Adipose tissue (tissue), 3 donors: ENCODE results near the gene SBK1. TPM values are rescaled to one million over a fixed set of nuclear protein-coding genes. Genes with fewer than 3 reads are reported as not detected.

ENCODE experiments used
- H3K27ac ChIP-seq: one replicate; pipeline ENCODE4 v1.5.1; 2013; ENCODE audit warnings: low read depth, low read length
- WGBS, 3 donors: extraction: QIAGEN DNeasy Blood & Tissue Kit; methylation state at CpG; one replicate each; pipeline ENCODE4 v1.1.7; 2013; 5-methylcytosine and 5-hydroxymethylcytosine counted together
- polyA plus RNA-seq, 3 donors: library from polyadenylated mRNA; stranded (reverse); fragments of 200-250 nt; gene quantifications; one replicate each; pipeline ENCODE4 v1.2.3, GENCODE V29; 2013
- donor health status: healthy with polysubstance abuse.
- donor health status: Bipolar disorder and iron deficiency.
- donor health status: healthy.

The SBK1 gene
- polyA plus RNA-seq, 3 donors: 0.09 to 1.2 TPM; not detected in 1

GRCh38 chr16:28277537-28278388 lies 14.6 kb upstream of the SBK1 start:
- 2 to 3% (median 3%) methylated on average over 43 to 44 of the region's 44 CpGs for WGBS, 3 donors
- no peak overlapping the region for H3K27ac ChIP-seq

GRCh38 chr16:28279006-28279405 lies 13.3 kb upstream of the SBK1 start:
- 83 to 90% (median 86%) methylated on average over 6 of the region's 6 CpGs for WGBS, 3 donors
- H3K27ac ChIP-seq: no peak overlapping the region

GRCh38 chr16:28280881-28281836 lies 11.2 kb upstream of the SBK1 start:
- 58 to 64% (median 62%) methylated on average over 15 of the region's 15 CpGs for WGBS, 3 donors
- H3K27ac ChIP-seq: no peak overlapping the region

GRCh38 chr16:28282045-28282444 lies 10.3 kb upstream of the SBK1 start:
- H3K27ac ChIP-seq: no peak overlapping the region
- 78 to 85% (median 84%) methylated on average over 6 to 8 of the region's 8 CpGs for WGBS, 3 donors

DNA sequence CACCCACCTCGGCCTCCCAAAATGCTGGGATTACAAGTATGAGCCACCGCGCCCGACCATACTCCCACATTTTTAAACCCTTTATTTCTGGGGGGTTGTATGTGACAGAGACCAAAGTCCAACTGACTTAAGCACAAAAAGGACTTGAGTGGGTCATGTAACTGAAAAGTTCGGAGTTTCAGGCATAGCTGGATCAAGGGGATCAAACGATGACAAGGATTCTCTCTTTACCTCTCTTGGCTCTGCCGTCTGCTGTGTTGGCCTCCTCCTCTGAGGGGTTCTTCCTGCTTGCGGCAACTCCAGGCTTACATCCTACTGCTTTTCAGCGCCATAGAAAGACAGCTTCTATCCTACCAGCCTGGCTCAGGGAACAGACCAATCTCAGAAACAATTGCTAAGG lies 9.2 kb upstream of the SBK1 start:
- no peak overlapping the region for H3K27ac ChIP-seq
- WGBS, 3 donors: 88 to 91% (median 89%) methylated on average over 9 of the region's 9 CpGs

GRCh38 chr16:28283798-28284577 lies 8.3 kb upstream of the SBK1 start:
- H3K27ac ChIP-seq: no peak overlapping the region
- 74 to 82% (median 77%) methylated on average over 15 of the region's 15 CpGs for WGBS, 3 donors

GRCh38 chr16:28285649-28286048 lies 6.7 kb upstream of the SBK1 start:
- WGBS, 3 donors: 70 to 76% (median 72%) methylated on average over 9 of the region's 9 CpGs
- H3K27ac ChIP-seq: no peak overlapping the region

DNA sequence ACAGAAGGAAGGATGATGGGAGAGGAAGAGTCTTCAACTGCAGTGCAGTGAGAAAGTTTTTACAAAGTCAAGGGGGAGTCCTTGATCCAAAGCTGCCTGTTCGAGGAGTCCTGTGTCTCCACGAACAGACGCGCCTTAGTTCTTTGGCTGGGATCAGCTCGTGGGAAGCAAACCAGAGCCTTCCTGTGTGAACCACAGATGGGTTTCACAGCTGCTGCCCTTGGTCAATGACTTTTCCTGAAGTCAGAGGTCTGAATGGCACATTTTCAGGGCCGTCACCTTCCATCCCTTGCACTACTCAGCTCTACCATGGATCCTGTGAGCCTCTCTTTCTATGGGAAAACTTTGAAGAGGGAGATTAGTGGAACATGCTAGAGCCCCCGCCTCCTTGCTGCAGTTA lies 4.2 kb upstream of the SBK1 start:
- 41 to 59% (median 52%) methylated on average over 7 of the region's 7 CpGs for WGBS, 3 donors
- no peak overlapping the region for H3K27ac ChIP-seq

GRCh38 chr16:28289048-28289447 lies 3.3 kb upstream of the SBK1 start:
- no peak overlapping the region for H3K27ac ChIP-seq
- 42 to 50% (median 42%) methylated on average over 3 of the region's 3 CpGs for WGBS, 3 donors

GRCh38 chr16:28289939-28290858 lies 2.1 kb upstream of the SBK1 start:
- WGBS, 3 donors: 79 to 85% (median 84%) methylated on average over 10 of the region's 10 CpGs
- no peak overlapping the region for H3K27ac ChIP-seq

GRCh38 chr16:28290859-28291254 lies 1.5 kb upstream of the SBK1 start:
- H3K27ac ChIP-seq: no peak overlapping the region
- WGBS, 3 donors: 67 to 76% (median 75%) methylated on average over 10 to 11 of the region's 11 CpGs

DNA sequence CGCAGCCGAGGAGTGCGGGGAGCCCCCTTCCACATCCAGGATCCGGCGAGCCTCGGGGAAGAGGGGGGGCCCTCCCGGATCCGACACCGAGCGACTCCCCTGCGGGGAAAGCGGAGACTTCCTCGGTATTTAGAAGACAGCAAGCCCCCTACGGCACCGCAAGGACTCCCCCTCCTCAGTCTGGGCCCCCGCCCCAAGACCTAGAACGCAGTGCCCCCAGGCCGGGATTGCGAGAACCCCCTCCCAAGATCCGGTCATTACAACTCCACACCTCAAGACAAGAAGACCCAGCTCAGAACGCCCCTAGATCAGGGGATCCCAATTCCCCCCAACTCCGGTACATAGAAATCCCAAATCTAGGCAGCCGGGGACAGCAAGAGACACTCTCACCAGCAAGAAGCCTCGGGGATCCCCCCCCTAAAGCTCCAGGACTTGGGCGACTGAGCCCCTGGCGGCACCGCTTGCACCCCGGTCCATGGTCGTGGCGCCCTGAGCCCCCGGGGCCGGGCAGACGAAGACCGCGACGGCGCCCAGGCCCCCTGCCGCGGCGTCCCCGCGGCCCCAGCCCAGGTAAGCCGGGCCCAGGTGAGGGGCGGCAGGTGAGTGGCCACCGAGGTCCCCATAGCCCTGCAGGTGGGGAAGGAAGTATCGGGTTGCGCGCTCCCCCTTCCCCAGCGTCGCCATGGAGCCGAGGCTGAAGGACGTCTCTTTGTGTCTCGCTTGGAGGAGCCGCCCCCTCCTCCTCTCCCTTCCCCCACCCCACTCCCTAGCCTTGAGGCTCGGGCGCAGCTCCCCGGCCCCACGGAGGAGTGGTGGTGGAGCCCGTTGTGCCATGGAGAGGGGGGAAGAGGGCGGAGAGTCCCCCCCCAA lies 641 bp downstream of the SBK1 start:
- no peak overlapping the region for H3K27ac ChIP-seq
- 0 to 1% (median 1%) methylated on average over 48 to 60 of the region's 60 CpGs for WGBS, 3 donors

- WGBS, 3 donors: 25 to 36% (median 34%) methylated on average over 10 of the region's 10 CpGs
- H3K27ac ChIP-seq: no peak overlapping the region
These were observed 1.3 kb downstream of the SBK1 start for GRCh38 chr16:28293601-28293960.

- WGBS, 3 donors: 76 to 89% (median 88%) methylated on average over 6 of the region's 6 CpGs
These were observed 1.9 kb downstream of the SBK1 start for GRCh38 chr16:28294201-28294600.

GRCh38 chr16:28295276-28295675 lies 3.0 kb downstream of the SBK1 start:
- no peak overlapping the region for H3K27ac ChIP-seq
- 75 to 82% (median 77%) methylated on average over 11 of the region's 11 CpGs for WGBS, 3 donors

More at GRCh38 chr16:28294201-28294600, 1.9 kb downstream of the SBK1 start:
- no peak overlapping the region for H3K27ac ChIP-seq

DNA sequence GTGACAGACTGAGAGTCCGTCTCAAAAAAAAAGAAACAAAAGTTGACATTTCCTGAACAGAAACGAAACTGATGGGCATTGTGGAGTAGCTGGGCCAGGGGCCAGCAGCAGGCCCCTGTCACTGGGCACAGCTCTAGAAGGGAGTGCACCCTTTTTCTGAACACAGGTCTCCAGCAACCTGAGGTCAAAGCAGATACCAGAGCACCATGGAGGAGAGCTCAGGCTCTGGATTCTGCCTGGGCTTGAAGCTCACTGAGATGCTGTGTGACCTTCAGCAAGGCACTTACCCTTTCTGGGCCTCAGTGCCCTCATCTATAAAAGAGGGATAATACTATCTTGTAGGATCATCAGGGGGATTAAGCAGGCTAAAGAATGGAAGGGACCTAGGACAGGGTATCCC lies 5.0 kb downstream of the SBK1 start:
- no peak overlapping the region for H3K27ac ChIP-seq
- WGBS, 3 donors: 40 to 72% (median 57%) methylated on average over 2 of the region's 2 CpGs
